ENCODE data around the gene TEX28.
"Not testable (repeated sequence)": the region's sequence is repeated elsewhere in the genome, so short reads cannot be mapped to it uniquely, and the experiment has no call there.

Gene TEX28

DNA sequence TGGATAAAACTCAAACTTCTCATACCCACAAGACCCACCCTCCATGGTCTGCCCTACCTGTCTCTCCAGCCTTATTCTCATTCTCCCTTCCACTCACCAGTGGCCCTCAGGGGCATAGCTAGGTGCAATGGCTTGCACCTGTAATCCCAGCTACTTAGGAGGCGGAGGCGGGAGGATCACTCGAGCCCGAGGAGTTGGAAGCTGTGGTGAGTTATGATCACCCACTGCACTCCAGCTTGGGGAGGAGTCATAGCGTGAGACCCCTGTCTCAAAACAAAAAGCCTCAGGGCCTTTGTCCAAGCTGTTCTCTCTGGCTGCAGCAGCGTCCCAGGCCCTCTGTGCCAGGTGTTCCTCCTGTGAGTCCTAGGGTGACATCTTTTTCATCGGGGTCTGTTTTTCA is 17.2 kb upstream of the TEX28 start:
- Histone ChIP-seq H3K4me1 (ENCODE audit: control insufficient read depth in 2 of 2, insufficient read depth in 2 of 2, low read length in 2 of 2) (peaks cover 0 to 2% of the 10 kb centered on the region in 2 donors), H3K9me3 (ENCODE audit: control insufficient read depth in 2 of 2, low read length in 2 of 2) (no peaks in the 10 kb centered on the region), H3K36me3 (ENCODE audit: control insufficient read depth in 2 of 2, insufficient read depth in 2 of 2, low read length in 2 of 2) (no peaks in the 10 kb centered on the region), H3K9ac (ENCODE audit: low read depth in 1 of 2, low read length in 2 of 2) (no peak overlapping the region), H3K27me3 (ENCODE audit: control insufficient read depth in 2 of 2, insufficient read depth in 2 of 2, low read length in 2 of 2) (peaks cover 6 to 8% of the 10 kb centered on the region in 2 donors), H3K4me3 (ENCODE audit: low read length in 2 of 2) (no peak overlapping the region), H3K27ac (ENCODE audit: low read depth in 2 of 2, low read length in 2 of 2) (no peak overlapping the region)

DNA sequence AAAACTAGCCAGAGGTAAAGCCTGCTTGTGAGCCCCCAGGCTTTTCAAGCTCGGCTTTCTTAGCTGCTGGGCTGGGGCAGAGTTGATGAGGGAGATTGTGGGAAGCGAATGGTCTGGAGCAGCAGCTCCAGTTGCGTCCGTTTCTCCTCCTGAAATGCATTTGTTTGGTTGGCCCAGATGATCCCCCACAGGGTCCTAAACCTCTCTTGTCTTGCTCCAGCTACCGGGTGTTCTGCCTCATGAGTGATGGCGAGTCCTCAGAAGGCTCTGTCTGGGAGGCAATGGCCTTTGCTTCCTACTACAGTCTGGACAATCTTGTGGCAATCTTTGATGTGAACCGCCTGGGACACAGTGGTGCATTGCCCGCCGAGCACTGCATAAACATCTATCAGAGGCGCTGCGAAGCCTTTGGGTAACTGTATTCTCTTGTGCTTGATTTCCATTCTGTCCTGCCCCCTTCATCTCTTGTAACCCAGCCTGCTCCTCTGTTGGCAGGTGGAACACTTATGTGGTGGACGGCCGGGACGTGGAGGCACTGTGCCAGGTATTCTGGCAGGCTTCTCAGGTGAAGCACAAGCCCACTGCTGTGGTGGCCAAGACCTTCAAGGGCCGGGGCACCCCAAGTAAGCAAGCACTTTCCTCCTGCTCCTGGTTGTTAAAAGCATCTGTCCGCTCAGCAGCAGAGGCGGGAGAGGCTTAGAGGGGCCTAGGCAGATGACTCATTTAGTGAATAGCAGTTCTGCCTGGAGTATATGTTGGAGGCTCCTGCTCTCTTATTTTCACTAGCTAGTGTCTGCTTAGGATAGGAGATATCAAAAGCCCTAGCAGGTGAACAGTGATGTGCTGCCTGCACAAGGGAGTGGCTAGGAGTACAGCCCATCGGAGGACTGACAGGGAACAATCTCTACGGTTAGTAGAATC is 16.0 kb upstream of the TEX28 start:
- peaks cover 6 to 8% of the 10 kb centered on the region in 2 donors for H3K27me3 ChIP-seq (ENCODE audit: control insufficient read depth in 2 of 2, insufficient read depth in 2 of 2, low read length in 2 of 2)
- H3K27ac ChIP-seq (ENCODE audit: low read depth in 2 of 2, low read length in 2 of 2) = no peak overlapping the region
- no peaks in the 10 kb centered on the region for H3K9me3 ChIP-seq (ENCODE audit: control insufficient read depth in 2 of 2, low read length in 2 of 2)
- no peak overlapping the region for H3K4me3 ChIP-seq (ENCODE audit: low read length in 2 of 2)
- no peak overlapping the region for H3K9ac ChIP-seq (ENCODE audit: low read depth in 1 of 2, low read length in 2 of 2)
- H3K36me3 ChIP-seq (ENCODE audit: control insufficient read depth in 2 of 2, insufficient read depth in 2 of 2, low read length in 2 of 2) = no peaks in the 10 kb centered on the region
- peaks cover 0 to 2% of the 10 kb centered on the region in 2 donors for H3K4me1 ChIP-seq (ENCODE audit: control insufficient read depth in 2 of 2, insufficient read depth in 2 of 2, low read length in 2 of 2)

DNA sequence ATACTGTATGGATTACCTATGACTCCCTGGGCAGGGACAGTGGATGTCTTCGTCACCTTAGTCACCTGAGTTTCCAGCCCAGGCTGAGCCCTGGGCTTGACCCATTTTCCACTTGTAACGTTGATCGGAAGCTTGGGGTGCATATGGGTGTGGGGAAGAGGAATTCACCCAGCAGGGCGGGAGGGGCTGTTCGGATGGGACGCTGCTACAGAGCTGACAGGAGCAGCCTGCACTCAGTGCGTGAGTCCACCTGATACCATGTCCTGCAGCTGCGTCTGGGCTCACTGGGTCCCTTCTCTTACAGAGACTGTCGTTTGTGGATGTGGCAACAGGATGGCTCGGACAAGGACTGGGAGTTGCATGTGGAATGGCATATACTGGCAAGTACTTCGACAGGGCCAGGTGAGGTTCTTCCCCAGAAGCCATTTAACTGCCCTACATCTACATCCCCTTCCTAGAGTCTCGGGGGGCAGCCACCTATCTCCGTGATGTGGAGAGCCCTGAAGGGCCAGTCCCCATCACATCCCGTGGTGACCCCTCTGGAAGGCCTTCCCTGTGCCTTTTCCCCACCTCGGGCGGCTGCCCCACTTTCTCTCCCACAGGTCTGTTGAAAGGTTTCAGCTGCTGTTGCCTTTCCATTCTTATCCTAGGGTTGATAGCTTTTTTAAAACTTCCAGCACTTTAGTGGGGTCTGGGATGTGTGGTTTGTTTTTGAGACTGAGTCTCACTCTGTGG is 14.3 kb upstream of the TEX28 start:
- H3K4me3 ChIP-seq (ENCODE audit: low read length in 2 of 2) = no peak overlapping the region
- H3K9me3 ChIP-seq (ENCODE audit: control insufficient read depth in 2 of 2, low read length in 2 of 2) = no peaks in the 10 kb centered on the region
- peaks cover 4 to 6% of the 10 kb centered on the region in 2 donors for H3K27me3 ChIP-seq (ENCODE audit: control insufficient read depth in 2 of 2, insufficient read depth in 2 of 2, low read length in 2 of 2)
- no peak overlapping the region for H3K27ac ChIP-seq (ENCODE audit: low read depth in 2 of 2, low read length in 2 of 2)
- H3K36me3 ChIP-seq (ENCODE audit: control insufficient read depth in 2 of 2, insufficient read depth in 2 of 2, low read length in 2 of 2) = no peaks in the 10 kb centered on the region
- peaks cover 0 to 2% of the 10 kb centered on the region in 2 donors for H3K4me1 ChIP-seq (ENCODE audit: control insufficient read depth in 2 of 2, insufficient read depth in 2 of 2, low read length in 2 of 2)
- H3K9ac ChIP-seq (ENCODE audit: low read depth in 1 of 2, low read length in 2 of 2) = no peak overlapping the region

DNA sequence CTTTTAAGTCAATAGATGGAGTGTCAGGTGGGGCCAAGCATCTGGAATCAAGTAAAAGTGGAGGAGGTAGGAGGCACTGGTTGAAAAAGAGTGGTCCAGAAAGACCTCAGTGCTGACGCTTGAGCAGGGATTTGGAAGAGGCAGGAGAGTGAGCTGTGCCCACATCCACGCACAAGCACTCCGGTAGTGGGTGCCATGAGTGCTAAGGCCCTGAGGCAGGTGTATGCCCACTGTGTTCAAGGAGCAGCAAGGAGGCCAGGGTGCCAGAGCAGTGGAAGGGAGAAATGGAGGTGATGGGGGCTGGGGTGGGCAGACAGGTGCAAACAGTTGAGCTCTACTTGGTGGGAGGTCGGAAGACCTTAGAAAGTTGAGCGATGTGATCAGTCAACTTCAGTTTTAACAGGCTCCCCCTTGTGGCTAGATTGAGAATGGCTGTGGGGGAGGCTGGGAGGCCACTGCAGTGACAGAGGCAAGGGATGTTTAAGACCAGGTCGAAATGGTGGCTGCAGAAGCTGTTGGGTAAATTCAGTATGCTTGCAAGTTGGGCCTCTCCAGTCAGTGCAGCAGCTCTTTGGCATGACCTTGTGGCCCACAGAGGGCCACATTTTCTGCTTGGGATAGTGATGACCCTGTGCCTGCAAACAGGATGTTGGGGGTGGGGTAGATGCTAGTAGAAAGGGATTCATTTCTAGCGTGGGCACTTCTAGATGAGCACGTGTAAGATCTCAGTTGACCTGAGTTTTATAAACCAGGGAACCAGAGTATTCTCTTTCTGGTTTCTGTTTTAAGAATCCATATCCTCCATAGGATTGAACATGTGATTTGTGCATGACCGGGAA is 13.4 kb upstream of the TEX28 start:
- Histone ChIP-seq H3K27me3 (ENCODE audit: control insufficient read depth in 2 of 2, insufficient read depth in 2 of 2, low read length in 2 of 2) (peaks cover 4 to 6% of the 10 kb centered on the region in 2 donors), H3K36me3 (ENCODE audit: control insufficient read depth in 2 of 2, insufficient read depth in 2 of 2, low read length in 2 of 2) (no peaks in the 10 kb centered on the region), H3K27ac (ENCODE audit: low read depth in 2 of 2, low read length in 2 of 2) (no peak overlapping the region), H3K9ac (ENCODE audit: low read depth in 1 of 2, low read length in 2 of 2) (no peak overlapping the region), H3K4me1 (ENCODE audit: control insufficient read depth in 2 of 2, insufficient read depth in 2 of 2, low read length in 2 of 2) (peaks cover 0 to 2% of the 10 kb centered on the region in 2 donors), H3K9me3 (ENCODE audit: control insufficient read depth in 2 of 2, low read length in 2 of 2) (no peaks in the 10 kb centered on the region), H3K4me3 (ENCODE audit: low read length in 2 of 2) (no peak overlapping the region)

DNA sequence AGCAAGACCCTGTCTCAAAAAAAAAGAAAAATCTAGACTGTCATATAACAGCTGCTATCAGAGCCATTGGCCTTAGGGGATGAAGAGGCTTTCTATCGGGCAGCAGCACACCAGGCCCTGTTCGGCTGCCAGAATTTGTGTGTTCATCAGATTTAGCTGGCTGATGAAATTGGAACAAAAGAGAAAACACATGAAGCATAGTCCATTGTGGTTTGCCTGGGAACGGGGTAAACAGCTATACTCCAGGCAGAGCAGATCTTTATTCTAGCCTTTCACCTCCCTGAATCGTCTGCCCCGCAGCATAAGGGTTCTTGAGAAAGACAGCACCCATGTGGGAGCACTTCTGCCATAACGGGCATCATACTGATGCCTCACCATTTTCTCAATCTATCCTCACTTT is 12.3 kb upstream of the TEX28 start:
- Histone ChIP-seq H3K9me3 (ENCODE audit: control insufficient read depth in 2 of 2, low read length in 2 of 2) (no peaks in the 10 kb centered on the region), H3K36me3 (ENCODE audit: control insufficient read depth in 2 of 2, insufficient read depth in 2 of 2, low read length in 2 of 2) (no peaks in the 10 kb centered on the region), H3K4me3 (ENCODE audit: low read length in 2 of 2) (no peak overlapping the region), H3K27me3 (ENCODE audit: control insufficient read depth in 2 of 2, insufficient read depth in 2 of 2, low read length in 2 of 2) (peaks cover 4 to 6% of the 10 kb centered on the region in 2 donors), H3K9ac (ENCODE audit: low read depth in 1 of 2, low read length in 2 of 2) (no peak overlapping the region), H3K4me1 (ENCODE audit: control insufficient read depth in 2 of 2, insufficient read depth in 2 of 2, low read length in 2 of 2) (peaks cover 0 to 2% of the 10 kb centered on the region in 2 donors), H3K27ac (ENCODE audit: low read depth in 2 of 2, low read length in 2 of 2) (no peak overlapping the region)

DNA sequence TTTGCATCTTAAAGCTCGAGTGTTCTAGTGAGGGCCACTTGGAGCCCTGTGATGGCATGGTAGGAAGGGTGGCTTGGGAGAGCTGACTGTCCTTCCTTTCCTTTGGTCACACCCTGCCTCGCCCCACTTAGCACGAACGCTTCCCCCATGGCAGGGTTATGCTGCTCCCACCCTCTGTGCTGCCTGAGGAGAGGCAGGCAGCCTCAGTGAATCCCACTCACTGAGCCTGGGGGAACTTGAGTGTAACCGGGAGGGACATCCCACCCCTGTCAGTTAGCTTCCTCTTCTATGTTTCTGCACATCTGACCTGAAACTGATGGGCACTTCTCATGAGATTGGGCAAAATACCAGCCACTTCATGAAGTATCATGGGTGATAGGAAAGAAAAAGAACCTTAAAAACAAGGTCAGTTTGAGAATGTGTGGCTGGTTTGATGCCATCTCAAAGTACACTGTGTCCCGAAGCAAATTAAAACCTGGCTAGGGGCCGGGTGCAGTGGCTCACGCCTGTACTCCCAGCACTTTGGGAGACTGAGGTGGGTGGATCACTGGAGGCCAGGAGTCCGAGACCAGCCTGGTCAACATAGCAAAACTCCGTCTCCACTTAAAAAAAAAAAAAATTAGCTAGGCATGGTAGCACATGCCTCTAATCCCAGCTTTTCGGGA is 10.7 kb upstream of the TEX28 start:
- no peak overlapping the region for H3K9ac ChIP-seq (ENCODE audit: low read depth in 1 of 2, low read length in 2 of 2)
- H3K27ac ChIP-seq (ENCODE audit: low read depth in 2 of 2, low read length in 2 of 2) = no peak overlapping the region
- no peaks in the 10 kb centered on the region for H3K27me3 ChIP-seq (ENCODE audit: control insufficient read depth in 2 of 2, insufficient read depth in 2 of 2, low read length in 2 of 2)
- no peaks in the 10 kb centered on the region for H3K36me3 ChIP-seq (ENCODE audit: control insufficient read depth in 2 of 2, insufficient read depth in 2 of 2, low read length in 2 of 2)
- peaks cover 0 to 2% of the 10 kb centered on the region in 2 donors for H3K4me1 ChIP-seq (ENCODE audit: control insufficient read depth in 2 of 2, insufficient read depth in 2 of 2, low read length in 2 of 2)
- no peaks in the 10 kb centered on the region for H3K9me3 ChIP-seq (ENCODE audit: control insufficient read depth in 2 of 2, low read length in 2 of 2)
- no peak overlapping the region for H3K4me3 ChIP-seq (ENCODE audit: low read length in 2 of 2)

DNA sequence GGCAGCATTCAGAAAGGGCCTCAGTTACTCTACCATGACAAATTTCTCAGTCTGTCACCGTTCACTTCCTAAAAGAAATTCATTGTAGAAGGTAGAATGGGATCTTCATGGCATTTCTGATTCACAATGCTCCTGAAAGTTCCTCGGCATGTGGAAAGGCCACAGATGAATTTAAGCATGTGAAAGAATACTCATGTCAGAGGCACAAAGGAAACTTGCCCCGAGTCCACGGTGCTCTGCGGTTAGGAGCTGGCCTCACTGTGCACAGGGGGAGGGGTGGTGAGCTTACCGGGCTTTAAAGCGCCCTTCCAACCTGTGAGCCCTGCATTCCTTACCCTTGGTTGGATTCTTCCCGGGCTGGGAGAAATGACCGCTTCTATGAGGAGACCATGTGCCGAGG is 9.9 kb upstream of the TEX28 start:
- Histone ChIP-seq H3K9ac (ENCODE audit: low read depth in 1 of 2, low read length in 2 of 2) (no peak overlapping the region), H3K4me3 (ENCODE audit: low read length in 2 of 2) (no peak overlapping the region), H3K27me3 (ENCODE audit: control insufficient read depth in 2 of 2, insufficient read depth in 2 of 2, low read length in 2 of 2) (no peaks in the 10 kb centered on the region), H3K9me3 (ENCODE audit: control insufficient read depth in 2 of 2, low read length in 2 of 2) (no peaks in the 10 kb centered on the region), H3K27ac (ENCODE audit: low read depth in 2 of 2, low read length in 2 of 2) (no peak overlapping the region), H3K4me1 (ENCODE audit: control insufficient read depth in 2 of 2, insufficient read depth in 2 of 2, low read length in 2 of 2) (peaks cover 0 to 2% of the 10 kb centered on the region in 2 donors), H3K36me3 (ENCODE audit: control insufficient read depth in 2 of 2, insufficient read depth in 2 of 2, low read length in 2 of 2) (no peaks in the 10 kb centered on the region)

DNA sequence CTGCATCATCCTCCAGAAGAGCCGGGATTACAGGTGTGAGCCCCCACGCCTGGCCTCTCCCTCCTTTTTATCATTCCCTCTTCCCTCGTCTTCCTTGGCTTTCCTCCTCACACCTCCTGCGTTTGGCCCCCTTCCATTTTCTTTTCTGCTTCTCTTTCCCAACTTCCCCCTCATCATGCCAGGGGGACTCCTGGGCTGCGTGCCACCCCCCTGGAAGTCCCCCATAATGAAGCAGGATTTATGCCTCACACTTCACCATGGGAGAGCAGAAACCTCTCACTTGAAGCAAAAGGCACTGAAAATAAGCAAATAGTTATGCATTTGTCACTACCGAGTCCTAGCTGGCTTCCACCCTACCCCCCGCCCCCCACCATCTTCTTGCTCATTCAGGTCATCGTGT is 8.6 kb upstream of the TEX28 start:
- H3K4me1 ChIP-seq (ENCODE audit: control insufficient read depth in 2 of 2, insufficient read depth in 2 of 2, low read length in 2 of 2) = peaks cover 0 to 1% of the 10 kb centered on the region in 2 donors
- H3K27ac ChIP-seq (ENCODE audit: low read depth in 2 of 2, low read length in 2 of 2) = no peak overlapping the region
- no peaks in the 10 kb centered on the region for H3K36me3 ChIP-seq (ENCODE audit: control insufficient read depth in 2 of 2, insufficient read depth in 2 of 2, low read length in 2 of 2)
- H3K4me3 ChIP-seq (ENCODE audit: low read length in 2 of 2) = no peak overlapping the region
- H3K9me3 ChIP-seq (ENCODE audit: control insufficient read depth in 2 of 2, low read length in 2 of 2) = no peaks in the 10 kb centered on the region
- H3K9ac ChIP-seq (ENCODE audit: low read depth in 1 of 2, low read length in 2 of 2) = no peak overlapping the region
- H3K27me3 ChIP-seq (ENCODE audit: control insufficient read depth in 2 of 2, insufficient read depth in 2 of 2, low read length in 2 of 2) = no peaks in the 10 kb centered on the region

DNA sequence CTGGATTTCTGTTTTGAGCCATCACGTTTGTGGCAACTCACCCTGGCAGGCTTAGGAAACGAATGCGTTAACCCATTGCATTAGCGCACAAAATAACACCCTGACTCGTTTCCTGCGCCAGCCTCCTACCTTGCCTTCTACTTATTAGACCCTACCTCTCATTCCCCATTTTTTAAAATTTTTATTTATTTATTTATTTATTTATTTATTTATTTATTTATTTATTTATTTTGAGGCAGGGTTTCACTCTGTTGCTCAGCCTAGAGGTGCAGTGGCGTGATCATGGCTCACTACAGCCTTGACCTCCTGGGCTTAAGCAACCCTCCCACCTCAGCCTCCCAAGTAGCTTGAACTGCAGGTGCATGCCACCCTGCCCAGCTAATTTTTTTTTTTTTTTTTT is 8.1 kb upstream of the TEX28 start:
- not testable (repeated sequence) for H3K4me3 ChIP-seq (ENCODE audit: low read length in 2 of 2); H3K9me3 ChIP-seq (ENCODE audit: control insufficient read depth in 2 of 2, low read length in 2 of 2); H3K4me1 ChIP-seq (ENCODE audit: control insufficient read depth in 2 of 2, insufficient read depth in 2 of 2, low read length in 2 of 2); H3K9ac ChIP-seq (ENCODE audit: low read depth in 1 of 2, low read length in 2 of 2); H3K36me3 ChIP-seq (ENCODE audit: control insufficient read depth in 2 of 2, insufficient read depth in 2 of 2, low read length in 2 of 2); H3K27me3 ChIP-seq (ENCODE audit: control insufficient read depth in 2 of 2, insufficient read depth in 2 of 2, low read length in 2 of 2); H3K27ac ChIP-seq (ENCODE audit: low read depth in 2 of 2, low read length in 2 of 2)
